GM12891 (cell line): ENCODE data around the gene PIK3AP1.
A peak's percentile ranks its signal among the peaks of the same experiment; 100 is the strongest.
"Not testable (repeated sequence)": the region's sequence is repeated elsewhere in the genome, so short reads cannot be mapped to it uniquely, and the experiment has no call there.

ENCODE experiments used
- PAX5 ChIP-seq: IDR thresholded peaks from 2 replicates; pipeline ENCODE4 v1.6.1; 2011; ENCODE audit warnings: low read length, moderate library complexity, mild to moderate bottlenecking; ENCODE audit not compliant: insufficient read depth, severe bottlenecking
- POLR2A ChIP-seq: IDR thresholded peaks from 2 replicates; pipeline ENCODE4 v1.6.1; 2011; ENCODE audit warnings: low read depth, low read length, control low read depth
- POLR2AphosphoS5 ChIP-seq: IDR thresholded peaks from 2 replicates; pipeline ENCODE4 v1.6.1; 2011; ENCODE audit warnings: low read depth, low read length, control low read depth
- POU2F2 ChIP-seq: IDR thresholded peaks from 2 replicates; pipeline ENCODE4 v1.6.1; 2011; ENCODE audit warnings: low read depth, mild to moderate bottlenecking, control low read depth, low read length, moderate library complexity
- SPI1 ChIP-seq: IDR thresholded peaks from 2 replicates; pipeline ENCODE4 v1.6.1; 2011; ENCODE audit warnings: low read depth, low read length, control low read depth
- TAF1 ChIP-seq: IDR thresholded peaks from 2 replicates; pipeline ENCODE4 v1.6.1; 2011; ENCODE audit warnings: low read depth, low read length, control low read depth

- peak; percentile 73 for TF ChIP-seq POLR2A
- TF ChIP-seq TAF1 = peak; percentile 78
- peak; percentile 60; the same call in 1 of the 2 replicates for TF ChIP-seq POLR2AphosphoS5
- TF ChIP-seq SPI1 = peak; percentile 65
- TF ChIP-seq POU2F2 = 0 out of 2 replicates have a peak, but pooled peaks have one; percentile 27
- TF ChIP-seq PAX5 = not testable (repeated sequence)
Measured at GRCh38 chr10:96737307-96737902, 17.1 kb upstream of the PIK3AP1 start.
